Left renal cortex interstitium (tissue), 4 donors: ENCODE results near the gene PRELID3B. TPM values are rescaled to one million over a fixed set of nuclear protein-coding genes. Genes with fewer than 3 reads are reported as not detected.

ENCODE experiments used
- polyA plus RNA-seq, 4 donors: library from polyadenylated mRNA; unstranded; fragments of 120-200 nt; gene quantifications; one replicate each; pipeline ENCODE4 v1.2.1, GENCODE V29; 2013; ENCODE audit not compliant: insufficient read length in 4 of 4

The PRELID3B gene
- polyA plus RNA-seq, 4 donors: 65.4 to 74.0 (median 70.4) TPM

Other genes with a start within 250 kb of the PRELID3B start
- 1 to 10 TPM in 3 of 4 donors, under 1 TPM in 1; 0.64 to 2.1 (median 1.3) TPM for gene GNAS-AS1, start 191.9 kb downstream of the PRELID3B start, polyA plus RNA-seq
- gene GNAS, start 190.1 kb downstream of the PRELID3B start, polyA plus RNA-seq: 1,000 to 10,000 TPM; 1,850 to 2,253 (median 2,031) TPM
- gene NELFCD, start 61.5 kb downstream of the PRELID3B start, polyA plus RNA-seq: 100 to 1,000 TPM; 108 to 159 (median 127) TPM
- gene CTSZ, start 35.5 kb downstream of the PRELID3B start, polyA plus RNA-seq: 10 to 100 TPM; 76.9 to 85.1 (median 80.6) TPM
- gene TUBB1, start 23.4 kb downstream of the PRELID3B start, polyA plus RNA-seq: 1 to 10 TPM; 1.7 to 3.2 (median 2.5) TPM
- gene ATP5F1E, start 10.5 kb downstream of the PRELID3B start, polyA plus RNA-seq: 100 to 1,000 TPM; 168 to 242 (median 196) TPM
- gene ZNF831, start 121.0 kb upstream of the PRELID3B start, polyA plus RNA-seq: under 1 TPM; 0.08 to 0.13 (median 0.10) TPM